HepG2 (cell line): Measurements from ENCODE around the gene FAM168A. TPM values are rescaled to one million over a fixed set of nuclear protein-coding genes. Genes with fewer than 3 reads are reported as not detected.

Experiments used
- FOSL2 ChIP-seq: sonication (generic); formaldehyde crosslinking; IDR thresholded peaks from 2 replicates; pipeline ENCODE4 v1.4.0; 2020; ENCODE audit warnings: missing genetic modification reagents
- GTF2F1 ChIP-seq: fragments of 150-350 bp; IDR thresholded peaks from 2 replicates; pipeline ENCODE4 v1.6.1; 2014; ENCODE audit warnings: low read length
- HOXD1 ChIP-seq: sonication (generic); formaldehyde crosslinking; IDR thresholded peaks from 2 replicates; pipeline ENCODE4 v1.5.0; 2020; ENCODE audit warnings: missing genetic modification reagents
- ISL2 ChIP-seq: sonication (generic); formaldehyde crosslinking; IDR thresholded peaks from 2 replicates; pipeline ENCODE4 v1.5.0; 2020; ENCODE audit warnings: missing genetic modification reagents
- JUND ChIP-seq: sonication (generic); formaldehyde crosslinking; IDR thresholded peaks from 2 replicates; pipeline ENCODE4 v1.8.0; 2022; ENCODE audit warnings: mild to moderate bottlenecking, missing genetic modification reagents
- MXD3 ChIP-seq: IDR thresholded peaks from 2 replicates; pipeline ENCODE4 v1.6.1; 2016; ENCODE audit warnings: mild to moderate bottlenecking, missing biosample characterization, missing genetic modification reagents
- NFE2L1 ChIP-seq: sonication (generic); formaldehyde crosslinking; IDR thresholded peaks from 2 replicates; pipeline ENCODE4 v1.4.0; 2020; ENCODE audit warnings: missing genetic modification reagents, mild to moderate bottlenecking, borderline replicate concordance
- SKIL ChIP-seq: sonication (generic); formaldehyde crosslinking; IDR thresholded peaks from 2 replicates; pipeline ENCODE4 v1.8.0; 2022; ENCODE audit warnings: missing genetic modification reagents, mild to moderate bottlenecking, moderate library complexity, borderline replicate concordance
- TBX2 ChIP-seq: sonication (generic); formaldehyde crosslinking; IDR thresholded peaks from 2 replicates; pipeline ENCODE4 v1.5.0; 2020; ENCODE audit warnings: missing genetic modification reagents, mild to moderate bottlenecking, borderline replicate concordance
- THRA ChIP-seq: sonication (generic); formaldehyde crosslinking; IDR thresholded peaks from 2 replicates; pipeline ENCODE4 v1.4.0; 2020; ENCODE audit warnings: missing genetic modification reagents, borderline replicate concordance
- ZNF121 ChIP-seq: sonication (generic); formaldehyde crosslinking; IDR thresholded peaks from 2 replicates; pipeline ENCODE4 v1.5.0; 2020; ENCODE audit warnings: mild to moderate bottlenecking, missing genetic modification reagents
- ZNF264 ChIP-seq: sonication (generic); formaldehyde crosslinking; IDR thresholded peaks from 2 replicates; pipeline ENCODE4 v1.4.0; 2020; ENCODE audit warnings: missing genetic modification reagents
- ZNF317 ChIP-seq: sonication (generic); formaldehyde crosslinking; IDR thresholded peaks from 2 replicates; pipeline ENCODE4 v1.5.0; 2020; ENCODE audit warnings: mild to moderate bottlenecking, missing genetic modification reagents
- ZNF432 ChIP-seq: sonication (generic); formaldehyde crosslinking; IDR thresholded peaks from 2 replicates; pipeline ENCODE4 v1.5.0; 2020; ENCODE audit warnings: missing genetic modification reagents, mild to moderate bottlenecking, borderline replicate concordance
- ZNF557 ChIP-seq: sonication (generic); formaldehyde crosslinking; IDR thresholded peaks from 2 replicates; pipeline ENCODE4 v1.4.0; 2020; ENCODE audit warnings: missing genetic modification reagents
- ZNF577 ChIP-seq: sonication (generic); formaldehyde crosslinking; IDR thresholded peaks from 2 replicates; pipeline ENCODE4 v1.4.0; 2020; ENCODE audit warnings: mild to moderate bottlenecking, low read depth, missing genetic modification reagents, borderline replicate concordance
- ZNF589 ChIP-seq: sonication (generic); formaldehyde crosslinking; conservative IDR thresholded peaks from 2 replicates; pipeline ENCODE4 v1.8.0; 2022; ENCODE audit warnings: mild to moderate bottlenecking, moderate library complexity, missing genetic modification reagents
- ZNF691 ChIP-seq: sonication (generic); formaldehyde crosslinking; IDR thresholded peaks from 2 replicates; pipeline ENCODE4 v1.4.0; 2020; ENCODE audit warnings: missing genetic modification reagents, low read depth, mild to moderate bottlenecking, borderline replicate concordance
- ZNF850 ChIP-seq: sonication (generic); formaldehyde crosslinking; conservative IDR thresholded peaks from 2 replicates; pipeline ENCODE4 v1.9.0; 2021; ENCODE audit warnings: mild to moderate bottlenecking, missing genetic modification reagents
- ZNF879 ChIP-seq: sonication (generic); formaldehyde crosslinking; IDR thresholded peaks from 2 replicates; pipeline ENCODE4 v1.8.1; 2023; ENCODE audit warnings: missing genetic modification reagents
- polyA plus RNA-seq, 8 experiments: library from polyadenylated mRNA; depleted of rRNA in 3 of 8; stranded (reverse) in 7 of 8; unstranded in 1 of 8; fragments of >200 nt; fragmentation: Illumina TruSeq in 4 of 8; extraction: Trizol in 4 of 8; gene quantifications; 2 replicates each; pipeline versions ENCODE4 v1.2.1 to v1.2.3, GENCODE V29; 2011 to 2016; ENCODE audit warnings: low read depth in 4 of 8, missing spikeins in 1 of 8, mixed read lengths in 1 of 8; ENCODE audit not compliant: insufficient read depth in 1 of 8
- total RNA-seq, 5 experiments: library from RNA; depleted of rRNA; stranded (reverse); fragments of >200 nt; fragmentation: Illumina TruSeq; extraction: Trizol; gene quantifications; 2 replicates each; pipeline ENCODE4 v1.2.3, GENCODE V29; 2016; ENCODE audit warnings: low read depth in 1 of 5
- TF ChIP-seq, protein P1 (sequence below): sonication (generic); formaldehyde crosslinking; IDR thresholded peaks from 2 replicates; pipeline ENCODE4 v1.4.0; 2020; ENCODE audit warnings: mild to moderate bottlenecking, low read depth, missing genetic modification reagents
- TF ChIP-seq, protein P2 (sequence below): sonication (generic); formaldehyde crosslinking; IDR thresholded peaks from 2 replicates; pipeline ENCODE4 v1.4.0; 2020; ENCODE audit warnings: mild to moderate bottlenecking, missing genetic modification reagents

Gene FAM168A
- total and polyA plus RNA-seq, 2 of the 13 experiments (the other 11 are each of a cell fraction or from before 2014, with no cell fraction given) = 13.9 to 15.8 TPM

DNA sequence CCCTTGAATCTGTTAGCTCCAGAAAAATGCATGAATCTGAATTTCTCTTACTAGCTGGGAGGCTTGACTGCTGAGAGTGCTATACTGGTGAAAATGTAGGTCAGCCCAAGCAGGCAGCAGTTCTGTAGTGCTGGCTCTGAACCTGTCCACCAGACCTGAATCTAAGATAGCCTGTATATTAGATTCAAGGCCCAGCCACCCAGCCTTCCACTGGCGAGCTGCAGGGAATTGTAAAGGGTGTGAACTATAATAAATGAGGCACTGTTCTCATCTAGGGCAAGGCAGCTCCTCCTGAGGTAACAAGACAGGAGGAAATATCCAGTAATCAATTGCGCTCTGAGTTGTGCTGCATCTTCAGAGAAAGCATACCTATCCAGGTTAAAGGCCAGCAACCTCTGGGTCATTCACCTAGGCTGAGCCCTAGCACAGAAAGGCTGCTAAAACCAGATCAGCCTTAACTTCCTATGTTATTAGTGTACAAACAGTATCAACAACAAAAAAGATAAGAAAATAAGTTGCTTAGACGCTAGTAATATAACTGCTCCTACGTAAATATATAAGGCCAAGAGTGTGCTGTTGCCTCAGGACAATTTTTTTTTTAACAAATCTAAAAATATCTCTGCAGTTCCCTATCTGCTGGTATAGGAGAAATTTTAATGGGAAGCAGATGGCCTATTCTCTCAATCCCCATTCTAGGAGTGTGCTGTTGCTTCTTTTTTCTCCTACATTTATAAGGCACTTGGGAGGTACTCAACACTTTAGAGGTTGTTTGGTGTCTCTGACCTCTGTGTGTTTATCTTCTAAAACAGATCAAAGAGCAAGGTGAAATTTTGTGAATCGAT, 158.7 kb downstream of the FAM168A start (continued):
- TF ChIP-seq ZNF589 (CRISPR knock-in tag) (no peak), ZNF850 (CRISPR knock-in tag) (no peak), ISL2 (CRISPR knock-in tag) (0 out of 2 replicates have a peak, but pooled peaks have one; percentile 25), JUND (CRISPR knock-in tag) (no peak), ZNF691 (CRISPR knock-in tag) (no peak), HOXD1 (CRISPR knock-in tag) (no peak), ZNF432 (CRISPR knock-in tag) (no peak), ZNF264 (CRISPR knock-in tag) (no peak), NFE2L1 (CRISPR knock-in tag) (no peak), TBX2 (CRISPR knock-in tag) (no peak), THRA (CRISPR knock-in tag) (no peak), ZNF121 (CRISPR knock-in tag) (no peak), ZNF577 (CRISPR knock-in tag) (no peak), ZNF879 (CRISPR knock-in tag) (no peak), ZNF557 (CRISPR knock-in tag) (no peak), GTF2F1 (no peak), MXD3 (CRISPR knock-in tag) (no peak), FOSL2 (no peak), SKIL (CRISPR knock-in tag) (no peak), ZNF317 (CRISPR knock-in tag) (no peak)
- TF ChIP-seq, protein P1, sequence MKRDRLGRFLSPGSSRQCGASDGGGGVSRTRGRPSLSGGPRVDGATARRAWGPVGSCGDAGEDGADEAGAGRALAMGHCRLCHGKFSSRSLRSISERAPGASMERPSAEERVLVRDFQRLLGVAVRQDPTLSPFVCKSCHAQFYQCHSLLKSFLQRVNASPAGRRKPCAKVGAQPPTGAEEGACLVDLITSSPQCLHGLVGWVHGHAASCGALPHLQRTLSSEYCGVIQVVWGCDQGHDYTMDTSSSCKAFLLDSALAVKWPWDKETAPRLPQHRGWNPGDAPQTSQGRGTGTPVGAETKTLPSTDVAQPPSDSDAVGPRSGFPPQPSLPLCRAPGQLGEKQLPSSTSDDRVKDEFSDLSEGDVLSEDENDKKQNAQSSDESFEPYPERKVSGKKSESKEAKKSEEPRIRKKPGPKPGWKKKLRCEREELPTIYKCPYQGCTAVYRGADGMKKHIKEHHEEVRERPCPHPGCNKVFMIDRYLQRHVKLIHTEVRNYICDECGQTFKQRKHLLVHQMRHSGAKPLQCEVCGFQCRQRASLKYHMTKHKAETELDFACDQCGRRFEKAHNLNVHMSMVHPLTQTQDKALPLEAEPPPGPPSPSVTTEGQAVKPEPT = no peak
- TF ChIP-seq, protein P2, sequence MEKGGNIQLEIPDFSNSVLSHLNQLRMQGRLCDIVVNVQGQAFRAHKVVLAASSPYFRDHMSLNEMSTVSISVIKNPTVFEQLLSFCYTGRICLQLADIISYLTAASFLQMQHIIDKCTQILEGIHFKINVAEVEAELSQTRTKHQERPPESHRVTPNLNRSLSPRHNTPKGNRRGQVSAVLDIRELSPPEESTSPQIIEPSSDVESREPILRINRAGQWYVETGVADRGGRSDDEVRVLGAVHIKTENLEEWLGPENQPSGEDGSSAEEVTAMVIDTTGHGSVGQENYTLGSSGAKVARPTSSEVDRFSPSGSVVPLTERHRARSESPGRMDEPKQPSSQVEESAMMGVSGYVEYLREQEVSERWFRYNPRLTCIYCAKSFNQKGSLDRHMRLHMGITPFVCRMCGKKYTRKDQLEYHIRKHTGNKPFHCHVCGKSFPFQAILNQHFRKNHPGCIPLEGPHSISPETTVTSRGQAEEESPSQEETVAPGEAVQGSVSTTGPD = peak; percentile 94
